ENCODE data around the gene SNX14. TPM values are rescaled to one million over a fixed set of nuclear protein-coding genes. Genes with fewer than 3 reads are reported as not detected.

The SNX14 gene
- total RNA-seq, 1 donor = 117 TPM

DNA sequence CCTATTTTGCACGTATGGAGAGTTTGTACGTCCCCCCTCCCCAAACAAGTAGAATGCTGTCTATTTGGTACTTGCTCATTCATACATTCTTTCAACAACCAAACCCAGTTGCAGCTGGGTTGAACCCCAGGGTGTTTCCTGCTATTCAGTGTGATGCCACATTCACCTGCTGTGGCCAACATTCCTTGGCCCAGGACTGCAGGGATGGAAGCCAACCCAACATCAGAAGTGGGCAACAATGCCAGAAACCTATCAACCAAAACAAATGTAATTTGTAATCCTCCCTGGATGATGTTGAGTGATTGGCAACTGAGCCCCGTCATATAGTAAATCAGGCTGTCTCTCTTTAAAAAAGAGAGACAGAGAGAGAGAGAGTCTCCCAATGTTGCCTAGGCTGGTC lies 134.9 kb downstream of the SNX14 start:
- no peaks in the 10 kb centered on the region for H3K9me3 ChIP-seq (ENCODE audit: low read depth, low read length)
- H3K4me1 ChIP-seq (ENCODE audit: insufficient read depth, low read length) = peaks cover 91% of the 10 kb centered on the region
- no peaks in the 10 kb centered on the region for H3K27me3 ChIP-seq (ENCODE audit: insufficient read depth, low read length)
- TF ChIP-seq, protein P1, sequence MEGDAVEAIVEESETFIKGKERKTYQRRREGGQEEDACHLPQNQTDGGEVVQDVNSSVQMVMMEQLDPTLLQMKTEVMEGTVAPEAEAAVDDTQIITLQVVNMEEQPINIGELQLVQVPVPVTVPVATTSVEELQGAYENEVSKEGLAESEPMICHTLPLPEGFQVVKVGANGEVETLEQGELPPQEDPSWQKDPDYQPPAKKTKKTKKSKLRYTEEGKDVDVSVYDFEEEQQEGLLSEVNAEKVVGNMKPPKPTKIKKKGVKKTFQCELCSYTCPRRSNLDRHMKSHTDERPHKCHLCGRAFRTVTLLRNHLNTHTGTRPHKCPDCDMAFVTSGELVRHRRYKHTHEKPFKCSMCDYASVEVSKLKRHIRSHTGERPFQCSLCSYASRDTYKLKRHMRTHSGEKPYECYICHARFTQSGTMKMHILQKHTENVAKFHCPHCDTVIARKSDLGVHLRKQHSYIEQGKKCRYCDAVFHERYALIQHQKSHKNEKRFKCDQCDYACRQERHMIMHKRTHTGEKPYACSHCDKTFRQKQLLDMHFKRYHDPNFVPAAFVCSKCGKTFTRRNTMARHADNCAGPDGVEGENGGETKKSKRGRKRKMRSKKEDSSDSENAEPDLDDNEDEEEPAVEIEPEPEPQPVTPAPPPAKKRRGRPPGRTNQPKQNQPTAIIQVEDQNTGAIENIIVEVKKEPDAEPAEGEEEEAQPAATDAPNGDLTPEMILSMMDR (IDR thresholded peaks at IDR 0.05; ENCODE audit: extremely low read depth, low read depth, low read length) = no peak
- peak overlapping the region; percentile 100 for H3K27ac ChIP-seq (ENCODE audit: low read depth, low read length)
- no peak overlapping the region for H2AFZ ChIP-seq (ENCODE audit: low read length)
- H3K4me2 ChIP-seq (ENCODE audit: insufficient read depth, low read length) = peak overlapping the region; percentile 74
- no peak for DNase-seq (ENCODE audit: insufficient read length, low spot score, missing footprints)
- H3K4me3 ChIP-seq (ENCODE audit: insufficient read depth, low read length) = peak overlapping the region; percentile 13
- peaks cover 30% of the 10 kb centered on the region for H3K36me3 ChIP-seq (ENCODE audit: insufficient read depth, low read length)
- H4K20me1 ChIP-seq (ENCODE audit: insufficient read depth, low read length) = peaks cover 27% of the 10 kb centered on the region
- H3K79me2 ChIP-seq (ENCODE audit: insufficient read depth, low read length) = peaks cover 87% of the 10 kb centered on the region

DNA sequence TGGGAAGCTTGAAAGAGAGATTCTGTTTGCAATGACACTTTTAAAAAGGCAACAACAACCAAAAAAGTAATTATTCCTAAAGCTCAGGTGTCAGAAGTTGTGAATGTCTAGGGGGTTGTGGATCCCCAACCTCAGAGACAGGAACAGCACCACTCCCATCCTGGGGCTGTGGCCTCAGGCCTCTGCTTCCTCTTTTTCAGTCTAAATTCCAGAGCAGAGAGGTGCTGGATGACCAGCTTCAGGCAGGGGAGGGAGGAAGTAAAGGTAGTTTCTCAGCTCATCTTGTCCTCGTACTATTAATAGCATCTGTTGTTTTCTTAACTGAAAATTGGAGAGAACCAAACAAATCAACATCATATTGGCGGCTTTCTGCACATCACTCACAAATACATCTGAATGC lies 135.5 kb downstream of the SNX14 start:
- Histone ChIP-seq H3K36me3 (ENCODE audit: insufficient read depth, low read length) (peaks cover 36% of the 10 kb centered on the region), H3K27me3 (ENCODE audit: insufficient read depth, low read length) (no peaks in the 10 kb centered on the region), H3K4me3 (ENCODE audit: insufficient read depth, low read length) (no peak overlapping the region), H3K9me3 (ENCODE audit: low read depth, low read length) (no peaks in the 10 kb centered on the region), H2AFZ (ENCODE audit: low read length) (no peak overlapping the region), H4K20me1 (ENCODE audit: insufficient read depth, low read length) (peaks cover 32% of the 10 kb centered on the region), H3K27ac (ENCODE audit: low read depth, low read length) (peak overlapping the region; percentile 100), H3K4me1 (ENCODE audit: insufficient read depth, low read length) (peaks cover 91% of the 10 kb centered on the region), H3K4me2 (ENCODE audit: insufficient read depth, low read length) (peak overlapping the region; percentile 74), H3K79me2 (ENCODE audit: insufficient read depth, low read length) (peaks cover 92% of the 10 kb centered on the region)
- TF ChIP-seq, protein P1 (IDR thresholded peaks at IDR 0.05; ENCODE audit: extremely low read depth, low read depth, low read length) = no peak
- no peak for DNase-seq (ENCODE audit: insufficient read length, low spot score, missing footprints)

DNA sequence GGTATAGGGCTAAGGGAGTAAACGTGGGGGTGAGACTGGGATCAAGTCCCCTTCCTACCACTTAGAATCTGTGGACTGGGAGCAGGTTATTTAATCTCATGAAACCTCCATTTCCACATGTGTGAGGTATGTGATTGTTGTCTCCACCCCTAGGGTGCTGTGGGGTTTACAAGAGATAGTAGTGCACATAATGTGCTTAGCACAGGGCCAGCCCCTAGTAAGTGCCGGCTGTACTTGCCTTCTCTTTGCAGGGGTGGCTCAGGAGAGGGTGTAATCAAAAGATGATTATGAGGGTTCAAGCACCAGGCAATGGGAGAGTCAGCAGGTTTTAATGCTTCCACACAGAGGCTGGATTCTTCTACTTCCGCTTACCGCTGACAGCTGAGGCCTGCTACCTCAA lies 136.9 kb downstream of the SNX14 start:
- H3K4me3 ChIP-seq (ENCODE audit: insufficient read depth, low read length) = no peak overlapping the region
- TF ChIP-seq, protein P1 (IDR thresholded peaks at IDR 0.05; ENCODE audit: extremely low read depth, low read depth, low read length) = no peak
- H2AFZ ChIP-seq (ENCODE audit: low read length) = no peak overlapping the region
- H3K4me1 ChIP-seq (ENCODE audit: insufficient read depth, low read length) = peaks cover 87% of the 10 kb centered on the region
- no peaks in the 10 kb centered on the region for H3K9me3 ChIP-seq (ENCODE audit: low read depth, low read length)
- no peak for DNase-seq (ENCODE audit: insufficient read length, low spot score, missing footprints)
- no peaks in the 10 kb centered on the region for H3K27me3 ChIP-seq (ENCODE audit: insufficient read depth, low read length)
- H3K36me3 ChIP-seq (ENCODE audit: insufficient read depth, low read length) = peaks cover 34% of the 10 kb centered on the region
- peak overlapping the region; percentile 34 for H3K27ac ChIP-seq (ENCODE audit: low read depth, low read length)
- H3K4me2 ChIP-seq (ENCODE audit: insufficient read depth, low read length) = peak overlapping the region; percentile 1
- peaks cover 41% of the 10 kb centered on the region for H4K20me1 ChIP-seq (ENCODE audit: insufficient read depth, low read length)
- peaks cover 94% of the 10 kb centered on the region for H3K79me2 ChIP-seq (ENCODE audit: insufficient read depth, low read length)

Other genes with a start within 250 kb of the SNX14 start
- gene NT5E, start 143.8 kb downstream of the SNX14 start, total RNA-seq = 219 and 280 TPM in 2 replicates
- 59.4 and 59.8 TPM in 2 replicates for gene SYNCRIP, start 49.0 kb upstream of the SNX14 start, total RNA-seq